HG03045 (cell line): ENCODE measurements around the gene CLDN24.
"Not testable (repeated sequence)": the region's sequence is repeated elsewhere in the genome, so short reads cannot be mapped to it uniquely, and the experiment has no call there.

ENCODE experiments used
- ATAC-seq: cut with Tn5 transposase; IDR thresholded peaks from one replicate; pipeline ENCODE4 v1.9.1; 2021; ENCODE audit warnings: mild to moderate bottlenecking, moderate library complexity; ENCODE audit not compliant: unreplicated experiment

The CLDN24 gene

GRCh38 chr4:183347566-183347965 is 25.3 kb upstream of the CLDN24 start:
- ATAC-seq = no peak

DNA sequence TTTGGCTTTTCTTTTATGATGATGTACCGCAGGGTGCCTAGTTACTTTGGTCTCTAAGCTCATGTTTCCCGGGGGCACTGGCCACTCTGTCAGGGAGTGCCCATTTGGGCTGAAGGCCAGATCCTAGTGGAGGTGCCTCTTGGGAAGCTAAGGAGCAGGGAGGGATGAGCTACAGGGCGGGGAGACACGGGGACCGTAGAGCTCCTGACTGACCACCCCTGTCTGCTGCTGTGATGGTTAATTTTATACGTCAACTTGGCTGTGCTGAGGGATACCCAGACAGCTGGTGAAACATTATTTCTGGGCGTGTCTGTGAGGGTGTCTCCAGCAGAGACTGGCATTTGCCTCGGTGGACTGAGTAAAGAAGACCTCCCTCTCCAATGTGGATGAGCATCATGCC is 24.9 kb upstream of the CLDN24 start:
- ATAC-seq = no peak

GRCh38 chr4:183345261-183345660 is 23.0 kb upstream of the CLDN24 start:
- no peak for ATAC-seq

DNA sequence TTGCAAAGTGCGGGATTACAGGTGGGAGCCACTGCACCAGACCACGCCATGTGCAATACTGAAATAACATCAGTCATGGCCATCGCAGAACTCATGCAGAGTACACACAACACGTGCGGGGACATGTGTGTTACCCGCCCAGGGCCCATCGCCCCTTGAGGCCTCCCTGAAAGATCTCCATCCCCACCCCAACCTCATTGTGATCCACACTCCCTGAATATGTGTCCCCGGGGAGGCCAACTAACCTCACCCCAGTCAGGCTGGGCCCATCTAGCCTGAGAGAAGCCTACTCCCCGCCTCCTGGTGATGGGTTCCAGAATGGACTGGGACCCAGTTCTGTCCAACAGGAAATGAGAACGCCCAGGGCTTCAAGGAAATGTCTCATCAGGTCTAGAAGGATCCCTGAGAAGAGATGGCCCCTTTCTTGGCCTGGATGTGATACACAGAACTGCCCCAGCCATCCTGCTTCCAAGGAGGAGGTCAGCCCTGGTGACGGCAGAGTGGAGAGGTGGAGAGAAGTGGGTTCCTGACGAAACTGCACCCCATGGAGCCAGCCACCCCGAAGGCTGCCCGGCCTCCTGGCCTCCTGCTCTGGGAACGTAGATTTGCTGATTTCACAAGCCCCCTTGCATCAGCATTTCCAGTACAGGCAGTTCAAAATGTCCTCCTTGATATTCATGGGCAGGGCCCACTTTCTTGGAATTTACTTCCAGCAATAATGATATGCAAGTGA is 22.5 kb upstream of the CLDN24 start:
- no peak for ATAC-seq

DNA sequence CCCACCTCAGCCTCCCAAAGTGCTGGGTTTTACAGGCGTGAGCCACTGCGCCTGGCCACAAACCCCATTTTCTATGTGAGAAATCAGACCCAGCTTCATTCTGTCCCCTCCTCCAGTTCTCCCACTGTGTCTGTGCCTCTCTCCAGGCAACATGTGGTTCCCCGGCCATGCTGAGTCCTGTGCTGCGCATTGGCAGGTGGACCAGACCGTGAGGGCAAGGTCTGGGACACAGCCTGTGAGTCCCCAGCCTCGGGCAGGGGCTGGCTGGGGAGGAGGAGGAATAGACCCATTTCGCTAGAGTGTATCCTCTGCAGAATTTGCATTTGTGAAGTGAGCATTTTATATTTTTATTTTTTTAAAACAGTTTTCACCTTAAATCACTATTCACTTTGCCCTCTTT is 21.5 kb upstream of the CLDN24 start:
- no peak for ATAC-seq

DNA sequence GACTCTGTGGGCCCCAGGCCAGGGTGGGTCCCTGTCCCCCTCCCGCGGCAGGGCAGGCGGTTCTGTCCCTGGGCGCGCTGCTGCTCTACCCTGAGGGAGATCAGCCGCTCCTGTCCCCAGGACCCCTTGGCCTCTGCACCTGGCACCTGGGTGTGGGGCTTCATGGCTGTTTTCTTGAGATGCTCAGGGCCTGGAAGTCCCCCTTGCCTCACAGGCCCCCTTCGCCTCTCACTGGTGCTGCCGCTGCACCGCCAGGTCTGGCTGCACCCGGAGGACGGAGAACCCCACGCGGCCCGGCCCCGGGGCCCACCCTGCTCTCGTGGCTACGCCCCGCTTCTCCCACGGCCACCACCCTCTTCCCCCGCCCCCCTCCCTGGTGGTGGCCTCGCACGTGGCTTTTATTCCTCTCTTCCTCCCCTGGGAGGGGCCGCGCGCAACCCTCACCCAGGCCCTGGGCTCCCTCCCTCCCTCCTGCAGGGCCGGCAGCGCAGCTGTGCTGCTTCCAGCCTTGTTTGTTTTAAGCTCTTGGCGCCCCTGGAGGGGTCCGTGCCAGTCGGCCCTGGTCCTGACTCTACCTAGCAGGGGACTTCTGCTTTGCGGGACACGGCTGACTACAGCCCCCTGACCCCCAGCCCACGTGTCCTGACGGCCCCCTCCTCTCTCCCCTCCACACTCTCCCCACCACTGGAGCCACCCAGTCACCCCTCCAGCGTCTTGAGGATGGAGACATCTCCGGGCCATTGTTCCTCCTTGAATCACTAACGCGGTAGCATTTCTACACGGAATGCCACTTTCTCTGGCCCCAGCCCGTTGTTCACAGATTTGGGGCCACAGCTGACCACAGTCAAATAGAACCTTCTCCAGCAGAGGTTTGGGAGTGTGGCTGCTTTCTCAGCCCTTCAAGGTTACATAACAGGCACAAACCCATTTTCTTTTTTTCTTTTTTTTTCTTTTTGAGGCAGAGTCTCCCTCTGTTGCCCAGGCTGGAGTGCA is 20.6 kb upstream of the CLDN24 start:
- no peak for ATAC-seq

DNA sequence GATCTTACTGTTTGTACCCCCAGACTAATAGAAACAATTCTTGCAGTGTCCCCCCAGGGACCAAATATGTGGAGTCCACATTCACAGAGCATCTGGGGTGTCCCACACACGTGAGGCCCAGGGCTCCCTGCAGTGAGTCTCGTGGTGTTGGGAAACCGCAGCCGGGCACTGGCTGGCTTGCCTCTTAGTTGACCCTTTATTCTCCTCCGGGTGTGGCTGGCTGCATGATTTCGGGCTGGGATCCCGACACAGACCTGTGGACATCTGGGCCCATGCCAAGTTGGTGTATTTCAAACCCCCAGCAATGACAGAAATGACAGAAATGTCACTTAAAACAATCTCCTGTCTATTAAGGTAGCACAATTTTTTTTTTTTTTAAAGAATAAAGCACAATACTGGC is 15.6 kb upstream of the CLDN24 start:
- ATAC-seq = no peak

- no peak for ATAC-seq
These were observed 15.1 kb upstream of the CLDN24 start for GRCh38 chr4:183337349-183337748.

- no peak for ATAC-seq
These were observed 13.2 kb upstream of the CLDN24 start for GRCh38 chr4:183335369-183335940.

DNA sequence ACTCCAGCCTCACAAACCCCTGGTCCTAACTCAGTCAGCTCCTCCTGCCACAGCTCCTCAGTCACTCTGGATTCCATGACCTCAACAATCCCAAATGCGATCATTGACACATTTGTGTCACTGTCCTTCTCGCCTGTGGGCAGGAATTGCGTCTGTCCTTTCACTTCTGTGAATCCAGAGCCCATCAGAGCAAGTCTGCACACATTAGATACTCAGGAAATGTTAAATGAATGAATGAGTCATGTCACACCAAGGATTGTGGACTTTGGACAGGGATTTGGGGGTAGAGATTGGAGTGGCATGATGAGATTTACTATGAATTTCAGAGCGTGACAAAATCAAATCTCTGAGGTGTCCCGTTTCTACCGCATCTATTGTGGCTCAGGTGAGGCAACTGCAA is 11.8 kb upstream of the CLDN24 start:
- ATAC-seq = no peak

DNA sequence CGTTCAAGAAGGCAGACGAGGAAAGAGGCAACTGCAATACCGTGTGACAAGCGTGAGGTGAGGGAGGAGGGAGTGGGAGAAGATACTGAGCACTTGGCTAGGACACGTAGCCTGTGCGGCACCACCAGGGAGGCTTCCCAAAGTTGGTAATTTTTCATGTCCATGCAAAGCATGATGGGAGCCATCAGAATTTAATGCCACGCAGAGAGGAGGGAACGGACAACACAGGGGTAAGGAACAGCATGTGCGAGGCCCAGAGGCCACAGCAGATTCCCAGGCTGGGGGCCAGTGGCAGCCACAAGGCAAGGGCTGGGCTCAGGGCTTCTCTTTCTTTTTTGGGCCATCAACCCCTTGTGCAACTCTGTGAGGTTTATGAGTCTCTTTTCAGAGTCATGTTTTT is 11.0 kb upstream of the CLDN24 start:
- ATAC-seq = no peak

- no peak for ATAC-seq
These were observed 10.2 kb upstream of the CLDN24 start for GRCh38 chr4:183332447-183332846.

- ATAC-seq = no peak
These were observed 8.6 kb upstream of the CLDN24 start for GRCh38 chr4:183330841-183331240.

- ATAC-seq = no peak
These were observed 7.9 kb upstream of the CLDN24 start for GRCh38 chr4:183329954-183330742.

DNA sequence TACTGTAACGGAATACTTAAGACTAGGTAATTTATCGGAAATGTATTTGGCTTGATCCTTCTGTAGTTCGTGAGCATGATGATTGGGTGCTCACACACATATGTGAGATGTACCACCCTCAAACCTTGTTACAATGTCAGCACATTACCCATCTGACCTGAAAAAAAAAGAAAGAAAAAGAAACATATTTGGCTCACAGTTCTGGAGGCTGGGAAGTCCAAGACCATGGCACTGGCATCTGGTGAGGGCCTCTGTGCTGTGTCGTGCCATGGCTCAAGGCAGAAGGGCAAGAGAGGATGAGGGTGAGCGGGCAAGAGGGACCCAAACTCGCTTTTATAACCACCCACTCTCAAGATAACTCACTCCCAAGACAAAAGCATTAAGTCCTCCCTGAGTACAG is 7.0 kb upstream of the CLDN24 start:
- ATAC-seq = no peak

DNA sequence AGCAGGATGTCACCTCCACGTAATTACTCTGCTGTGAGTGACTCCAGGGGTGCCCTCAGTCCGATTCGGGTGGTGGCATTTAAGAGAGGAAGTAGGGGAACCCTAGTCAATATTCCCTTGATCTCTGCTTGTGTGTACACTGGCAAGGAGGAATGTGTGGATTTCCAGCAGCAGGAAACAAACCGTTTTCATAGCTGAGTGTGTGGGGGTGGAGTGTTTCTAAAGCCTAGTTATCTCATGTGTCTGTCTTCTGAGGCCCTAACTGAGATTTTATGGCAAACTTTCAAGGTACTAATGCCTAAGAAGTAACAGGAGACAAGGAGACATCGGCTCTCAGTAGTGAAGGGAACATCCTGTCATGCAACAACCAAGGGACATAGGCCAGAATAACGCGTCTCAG is 6.6 kb upstream of the CLDN24 start:
- ATAC-seq = no peak

DNA sequence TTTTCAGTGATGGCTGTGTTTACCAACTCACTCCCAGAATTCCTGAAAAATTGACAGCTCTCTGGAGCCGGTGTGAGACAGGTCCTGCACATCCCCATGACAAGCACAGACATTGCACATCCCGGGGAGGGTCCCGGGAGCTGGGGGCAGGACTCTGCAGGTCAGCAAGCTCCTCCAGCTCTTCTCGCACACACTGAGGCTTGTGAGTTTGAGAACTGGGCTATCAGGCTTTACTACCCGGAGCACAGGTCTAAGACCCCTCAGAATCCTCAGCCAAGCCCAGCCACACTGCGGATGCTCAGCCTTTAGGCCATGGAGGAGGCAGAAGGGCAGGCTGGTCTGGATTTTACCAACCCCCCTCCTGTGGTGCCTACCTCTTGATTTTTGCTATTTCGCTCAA is 5.6 kb upstream of the CLDN24 start:
- ATAC-seq = no peak

- ATAC-seq = no peak
These were observed 4.6 kb upstream of the CLDN24 start for GRCh38 chr4:183326853-183327252.

DNA sequence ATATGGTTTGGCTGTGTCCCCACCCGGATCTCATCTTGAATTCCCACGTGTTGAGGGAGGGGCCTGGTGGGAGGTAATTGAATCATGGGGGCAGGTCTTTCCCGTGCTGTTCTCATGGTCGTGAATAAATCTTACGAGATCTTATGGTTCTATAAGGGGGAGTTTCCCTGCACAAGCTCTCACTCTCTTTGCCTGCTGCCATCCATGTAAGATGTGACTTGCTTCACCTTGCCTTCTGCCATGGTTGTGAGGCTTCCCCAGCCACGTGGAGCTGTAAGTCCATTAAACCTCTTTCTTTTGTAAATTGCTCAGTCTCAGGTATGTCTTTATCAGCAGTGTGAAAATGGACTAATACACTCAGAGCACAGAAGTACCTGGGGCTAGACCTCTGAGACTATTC is 4.2 kb upstream of the CLDN24 start:
- not testable (repeated sequence) for ATAC-seq

- no peak for ATAC-seq
These were observed 2.4 kb upstream of the CLDN24 start for GRCh38 chr4:183324619-183325018.

- ATAC-seq = not testable (repeated sequence)
These were observed 1.8 kb upstream of the CLDN24 start for GRCh38 chr4:183324056-183324455.
